Activated CD4-positive, alpha-beta T cell treated with anti-CD3 and anti-CD28 coated beads, Interleukin-2, amount 10 ng/mL, durations not matched to agents 7 days and 5 days (primary cell): ENCODE data around the gene SLC29A4. TPM values are rescaled to one million over a fixed set of nuclear protein-coding genes. Genes with fewer than 3 reads are reported as not detected.
"Not testable (repeated sequence)": the region's sequence is repeated elsewhere in the genome, so short reads cannot be mapped to it uniquely, and the experiment has no call there.

Experiments
- CTCF ChIA-PET: fragments of 350-600 bp; sonication (Branson Sonifier 250); formaldehyde crosslinking; loops from one replicate; lab custom pipeline; 2021; ENCODE audit warnings: antibody characterized with exemption; lab: Charles Lee
- POLR2A ChIA-PET: fragments of 350-600 bp; sonication (Branson Sonifier 250); formaldehyde crosslinking; loops from one replicate; lab custom pipeline; 2021; ENCODE audit warnings: antibody characterized with exemption; lab: Charles Lee
- DNase-seq: peaks from one replicate; pipeline ENCODE4 v3.0.0-alpha.2; 2020
- H3K27ac Mint-ChIP-seq: one replicate; pipeline ENCODE4 v1.8.0; 2021; ENCODE audit warnings: mild to moderate bottlenecking, moderate library complexity, mixed read lengths
- H3K27me3 Mint-ChIP-seq: one replicate; pipeline ENCODE4 v1.8.0; 2021; ENCODE audit warnings: mixed read lengths
- H3K36me3 Mint-ChIP-seq: one replicate; pipeline ENCODE4 v1.8.0; 2021; ENCODE audit warnings: low read depth, mixed read lengths
- H3K4me1 Mint-ChIP-seq: one replicate; pipeline ENCODE4 v1.8.0; 2021; ENCODE audit warnings: mixed read lengths
- H3K4me3 Mint-ChIP-seq: one replicate; pipeline ENCODE4 v1.8.0; 2021; ENCODE audit warnings: mild to moderate bottlenecking, moderate library complexity, mixed read lengths
- H3K9me3 Mint-ChIP-seq: one replicate; pipeline ENCODE4 v1.8.0; 2021; ENCODE audit warnings: mixed read lengths
- total RNA-seq, 2 experiments: library from RNA; stranded (reverse); gene quantifications; one replicate each; pipeline ENCODE4 v1.2.3, GENCODE V29; 2021

SLC29A4 gene
- total RNA-seq, 2 experiments from 2014 or later = 0.25 to 0.50 TPM

GRCh38 chr7:5265320-5266190, 17.2 kb upstream of the SLC29A4 start:
- Mint-ChIP-seq H3K27me3 (peaks cover 2% of the 10 kb centered on the region), H3K4me3 (no peak overlapping the region), H3K9me3 (no peaks in the 10 kb centered on the region), H3K27ac (no peak overlapping the region), H3K4me1 (no peaks in the 10 kb centered on the region), H3K36me3 (no peaks in the 10 kb centered on the region)
- CTCF ChIA-PET = no interaction called here
- POLR2A ChIA-PET = no interaction called here
- no peak for DNase-seq

GRCh38 chr7:5266191-5267028, 16.3 kb upstream of the SLC29A4 start:
- CTCF ChIA-PET = no interaction called here
- no peaks in the 10 kb centered on the region for H3K4me1 Mint-ChIP-seq
- H3K27ac Mint-ChIP-seq = no peak overlapping the region
- POLR2A ChIA-PET = no interaction called here
- H3K36me3 Mint-ChIP-seq = no peaks in the 10 kb centered on the region
- H3K27me3 Mint-ChIP-seq = peaks cover 3% of the 10 kb centered on the region
- no peak for DNase-seq
- H3K9me3 Mint-ChIP-seq = no peaks in the 10 kb centered on the region
- H3K4me3 Mint-ChIP-seq = no peak overlapping the region

- CTCF ChIA-PET = interaction anchor here (0.6 kb wide), 1 partner anchor 8 kb away, joined by 3 read pairs; no protein-coding TSS in a partner anchor
- H3K9me3 Mint-ChIP-seq, H3K4me1 Mint-ChIP-seq, H3K36me3 Mint-ChIP-seq, H3K27ac Mint-ChIP-seq, DNase-seq, POLR2A ChIA-PET, H3K4me3 Mint-ChIP-seq, H3K27me3 Mint-ChIP-seq: not testable (repeated sequence)
These were observed 14.9 kb upstream of the SLC29A4 start for GRCh38 chr7:5267829-5268228.

GRCh38 chr7:5269992-5270657, 12.6 kb upstream of the SLC29A4 start:
- H3K27me3 Mint-ChIP-seq, POLR2A ChIA-PET, H3K36me3 Mint-ChIP-seq, H3K4me3 Mint-ChIP-seq, DNase-seq, H3K4me1 Mint-ChIP-seq, H3K27ac Mint-ChIP-seq, H3K9me3 Mint-ChIP-seq: not testable (repeated sequence)
- CTCF ChIA-PET = interaction anchor here (0.8 kb wide), 1 partner anchor 18 kb away, joined by 3 read pairs; no protein-coding TSS in a partner anchor

GRCh38 chr7:5270788-5271187, 12.0 kb upstream of the SLC29A4 start:
- Mint-ChIP-seq H3K36me3 (no peaks in the 10 kb centered on the region), H3K4me1 (no peaks in the 10 kb centered on the region), H3K9me3 (no peaks in the 10 kb centered on the region), H3K27ac (no peak overlapping the region), H3K4me3 (no peak overlapping the region), H3K27me3 (peaks cover 3% of the 10 kb centered on the region)
- DNase-seq = no peak
- ChIA-PET CTCF (no interaction called here), POLR2A (no interaction called here)

- POLR2A ChIA-PET, H3K27me3 Mint-ChIP-seq, H3K27ac Mint-ChIP-seq, H3K4me1 Mint-ChIP-seq, H3K9me3 Mint-ChIP-seq, DNase-seq, H3K36me3 Mint-ChIP-seq, CTCF ChIA-PET, H3K4me3 Mint-ChIP-seq: not testable (repeated sequence)
These were observed 8.8 kb upstream of the SLC29A4 start for GRCh38 chr7:5273831-5274405.

- H3K27ac Mint-ChIP-seq = no peak overlapping the region
- no peak for DNase-seq
- H3K27me3 Mint-ChIP-seq = peaks cover 7% of the 10 kb centered on the region
- H3K36me3 Mint-ChIP-seq = no peaks in the 10 kb centered on the region
- no peaks in the 10 kb centered on the region for H3K9me3 Mint-ChIP-seq
- no peaks in the 10 kb centered on the region for H3K4me1 Mint-ChIP-seq
- POLR2A ChIA-PET = no interaction called here
- CTCF ChIA-PET = no interaction called here
- no peak overlapping the region for H3K4me3 Mint-ChIP-seq
These were observed 8.3 kb upstream of the SLC29A4 start for GRCh38 chr7:5274441-5274840.

- H3K9me3 Mint-ChIP-seq, H3K27ac Mint-ChIP-seq, DNase-seq, H3K4me1 Mint-ChIP-seq, H3K4me3 Mint-ChIP-seq, POLR2A ChIA-PET, H3K27me3 Mint-ChIP-seq, H3K36me3 Mint-ChIP-seq, CTCF ChIA-PET: not testable (repeated sequence)
These were observed 7.7 kb upstream of the SLC29A4 start for GRCh38 chr7:5274985-5275431.

GRCh38 chr7:5275510-5275909, 7.2 kb upstream of the SLC29A4 start:
- POLR2A ChIA-PET, H3K36me3 Mint-ChIP-seq, CTCF ChIA-PET, H3K27ac Mint-ChIP-seq, H3K9me3 Mint-ChIP-seq, H3K27me3 Mint-ChIP-seq, H3K4me3 Mint-ChIP-seq, H3K4me1 Mint-ChIP-seq, DNase-seq: not testable (repeated sequence)

- H3K36me3 Mint-ChIP-seq, H3K27ac Mint-ChIP-seq, H3K4me1 Mint-ChIP-seq, H3K9me3 Mint-ChIP-seq, DNase-seq, H3K27me3 Mint-ChIP-seq, CTCF ChIA-PET, POLR2A ChIA-PET, H3K4me3 Mint-ChIP-seq: not testable (repeated sequence)
These were observed 6.6 kb upstream of the SLC29A4 start for GRCh38 chr7:5276123-5276522.

- ChIA-PET CTCF (interaction anchor here (0.7 kb wide), 1 partner anchor 179 kb away, joined by 4 read pairs; no protein-coding TSS in a partner anchor), POLR2A (no interaction called here)
- H3K27ac Mint-ChIP-seq = no peak overlapping the region
- no peaks in the 10 kb centered on the region for H3K4me1 Mint-ChIP-seq
- H3K27me3 Mint-ChIP-seq = peaks cover 6% of the 10 kb centered on the region
- no peak overlapping the region for H3K4me3 Mint-ChIP-seq
- no peak for DNase-seq
- H3K9me3 Mint-ChIP-seq = no peaks in the 10 kb centered on the region
- no peaks in the 10 kb centered on the region for H3K36me3 Mint-ChIP-seq
These were observed 6.1 kb upstream of the SLC29A4 start for GRCh38 chr7:5276611-5277010.

GRCh38 chr7:5278766-5279165, 4.0 kb upstream of the SLC29A4 start:
- Mint-ChIP-seq H3K9me3 (no peaks in the 10 kb centered on the region), H3K36me3 (no peaks in the 10 kb centered on the region), H3K4me3 (no peak overlapping the region), H3K4me1 (no peaks in the 10 kb centered on the region), H3K27ac (no peak overlapping the region), H3K27me3 (peaks cover 6% of the 10 kb centered on the region)
- POLR2A ChIA-PET = no interaction called here
- no peak for DNase-seq
- CTCF ChIA-PET = no interaction called here
